T1000 (cell line): Measurements from ENCODE around the gene NRBF2.

Source experiments
- DNase-seq: peaks from one replicate; lab custom pipeline; 2025; ENCODE audit warnings: mixed read lengths; lab: John Stamatoyannopoulos, UW

Gene NRBF2

DNA sequence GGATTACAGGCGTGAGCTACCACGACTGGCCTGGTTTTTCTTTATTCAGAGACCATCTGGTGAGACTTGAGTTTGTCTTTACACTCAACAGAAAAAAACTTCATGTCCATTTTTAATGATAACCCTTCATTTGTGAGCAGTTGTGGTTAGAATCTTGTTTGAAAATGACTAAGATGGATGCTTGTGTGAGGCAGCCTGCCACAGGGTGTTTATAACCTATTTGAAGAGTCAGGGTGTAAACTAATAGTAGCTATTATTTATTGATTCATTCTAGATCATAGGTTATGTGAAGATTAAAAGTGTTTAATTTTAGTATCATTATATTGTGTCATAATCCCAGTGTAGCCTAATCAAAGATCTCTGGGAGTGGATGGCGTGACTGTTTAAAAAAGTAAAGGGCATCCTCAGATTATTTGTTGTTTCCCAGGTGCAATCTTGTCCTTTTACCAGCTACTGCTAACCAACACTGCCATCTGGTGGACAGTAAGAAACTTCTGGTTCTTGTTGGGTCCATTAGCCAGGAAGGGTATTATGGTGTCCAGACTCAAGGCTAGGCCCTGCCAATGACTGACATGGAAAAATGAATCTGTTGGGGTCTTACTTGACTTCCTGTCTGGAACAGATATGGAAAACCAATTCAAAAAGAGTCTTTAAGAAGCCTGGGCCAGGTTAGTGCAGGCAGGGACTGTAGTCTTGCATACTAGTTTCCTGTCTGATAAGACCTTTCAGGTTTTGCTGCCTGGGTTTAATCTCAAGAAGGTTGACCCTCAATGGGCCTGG lies 24.9 kb downstream of the NRBF2 start:
- DNase-seq = peak; percentile 25

DNA sequence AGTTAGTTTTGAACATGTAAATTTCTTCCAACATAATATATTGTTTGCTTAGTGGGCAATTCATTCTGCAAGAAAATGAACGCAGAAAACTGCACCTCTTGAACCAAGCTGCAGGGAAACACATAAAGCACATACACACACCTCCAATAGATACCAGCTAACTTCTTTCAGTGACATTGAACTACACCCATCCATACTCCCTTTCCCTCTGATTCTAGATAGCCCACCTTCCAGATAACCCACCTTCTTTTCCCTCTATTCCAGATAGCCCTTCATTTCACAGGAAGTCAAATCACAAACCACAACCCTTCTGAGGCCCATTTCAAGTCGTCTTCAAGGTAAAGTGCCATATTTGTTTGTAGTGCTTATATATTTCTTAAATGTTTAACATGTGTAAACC lies 28.5 kb downstream of the NRBF2 start:
- DNase-seq = no peak

DNA sequence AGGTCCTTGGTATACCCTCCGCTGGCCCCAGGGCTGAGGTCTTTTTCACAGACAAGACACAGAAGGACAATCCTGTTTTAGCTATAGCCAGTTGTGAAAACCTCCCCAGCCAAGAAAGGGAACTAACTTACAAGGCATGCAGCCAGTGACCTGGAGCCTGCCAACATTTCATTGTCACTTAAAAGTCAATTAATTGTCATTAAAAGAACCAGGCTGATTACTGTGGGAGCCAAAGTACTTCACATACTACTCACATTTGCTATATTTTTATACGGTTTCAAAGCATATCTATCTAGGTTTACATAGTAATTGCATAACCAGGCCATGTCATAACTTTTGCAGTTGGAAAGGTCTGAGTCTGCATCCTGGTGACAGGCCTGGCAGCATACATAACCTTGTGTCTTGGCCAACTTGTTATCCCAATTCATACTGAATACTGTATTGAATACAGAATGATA lies 31.1 kb downstream of the NRBF2 start:
- no peak for DNase-seq

DNA sequence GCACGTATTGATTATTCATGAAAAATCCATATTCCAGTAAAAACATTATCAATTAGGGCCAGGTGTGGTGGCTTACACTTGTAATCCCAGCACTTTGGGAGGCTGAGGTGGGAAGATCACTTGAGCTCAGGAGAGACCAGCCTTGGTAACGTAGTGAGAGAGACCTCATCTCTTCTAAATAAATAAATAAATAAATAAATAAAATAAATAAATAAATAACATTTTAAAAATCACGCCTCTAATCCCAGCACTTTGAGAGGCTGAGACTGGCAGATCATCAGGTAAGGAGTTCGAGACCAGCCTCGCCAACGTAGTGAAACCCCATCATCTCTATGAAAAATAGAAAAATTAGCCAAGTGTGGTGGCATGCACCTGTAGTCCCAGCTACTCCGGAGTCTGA lies 32.1 kb downstream of the NRBF2 start:
- DNase-seq = no peak

DNA sequence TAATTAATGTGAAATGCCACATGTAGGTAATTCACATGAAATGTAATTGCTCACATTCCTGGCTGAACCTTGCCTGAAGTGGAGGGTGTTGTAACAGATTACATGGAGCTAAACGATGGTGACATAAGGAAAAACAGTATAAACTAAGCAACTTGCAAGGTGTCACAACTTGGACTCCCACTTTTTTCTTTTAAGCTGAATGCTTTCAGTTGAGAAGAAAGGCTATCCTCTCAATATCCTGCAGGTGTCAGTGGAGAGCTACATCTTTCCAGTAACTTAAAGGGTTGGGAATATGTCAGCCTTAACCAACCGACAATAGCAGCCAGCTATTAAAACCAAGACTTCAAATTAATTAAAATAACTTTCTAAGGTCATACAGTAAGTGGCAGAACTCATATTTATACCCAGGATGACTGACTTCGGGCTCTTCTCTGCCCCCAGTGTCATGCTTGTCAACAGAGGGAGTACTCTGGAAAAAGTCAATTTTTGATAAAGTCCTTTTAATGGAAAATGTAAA lies 33.7 kb downstream of the NRBF2 start:
- DNase-seq = no peak

DNA sequence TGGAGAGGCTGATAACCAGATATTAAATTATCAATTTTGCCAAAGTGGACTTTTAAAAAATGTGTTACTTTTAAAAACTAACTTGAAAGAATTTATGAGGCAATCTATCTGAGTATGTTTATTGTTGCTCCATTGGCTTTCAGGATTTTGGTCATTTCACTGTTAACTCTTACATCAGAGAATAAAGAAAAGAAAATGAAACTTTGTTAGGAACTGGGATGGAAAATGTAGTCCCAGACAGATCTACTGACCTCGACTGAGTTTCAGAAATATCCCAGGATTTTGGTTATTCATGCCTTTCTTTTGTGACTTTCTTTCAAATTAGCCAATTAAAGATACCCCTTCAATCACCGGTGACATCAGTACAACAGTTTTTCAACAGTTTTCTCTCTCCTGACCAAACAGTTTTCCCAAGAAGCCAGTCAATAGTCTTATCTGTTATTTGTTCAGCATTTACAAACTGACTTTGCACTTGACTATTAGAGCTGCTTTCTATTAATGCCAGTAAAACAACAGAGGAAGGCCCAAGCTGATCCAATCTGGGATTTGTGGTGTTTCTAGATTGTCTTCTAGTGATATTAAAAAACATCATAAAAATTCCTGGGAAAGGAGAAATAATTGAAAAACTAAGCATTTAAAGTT lies 35.8 kb downstream of the NRBF2 start:
- no peak for DNase-seq

DNA sequence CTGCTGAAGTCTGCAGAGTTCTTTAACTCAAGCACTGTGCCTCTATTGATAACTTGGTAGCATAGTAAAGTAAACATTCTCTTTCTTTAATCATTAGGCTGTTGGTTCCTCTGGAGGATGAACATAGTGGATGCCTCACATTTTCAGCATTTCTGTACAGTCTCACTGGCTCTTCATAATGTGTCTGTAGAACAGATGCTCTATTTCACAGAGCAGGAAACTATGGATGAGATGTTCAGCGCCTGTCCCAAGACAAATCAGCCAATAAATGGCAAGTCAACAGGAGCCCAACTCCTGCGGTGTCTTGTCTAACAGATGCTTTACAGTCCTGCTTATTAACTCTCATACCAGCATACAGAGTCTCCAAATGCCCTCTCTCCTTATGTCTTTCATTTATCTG lies 36.5 kb downstream of the NRBF2 start:
- DNase-seq = no peak

DNA sequence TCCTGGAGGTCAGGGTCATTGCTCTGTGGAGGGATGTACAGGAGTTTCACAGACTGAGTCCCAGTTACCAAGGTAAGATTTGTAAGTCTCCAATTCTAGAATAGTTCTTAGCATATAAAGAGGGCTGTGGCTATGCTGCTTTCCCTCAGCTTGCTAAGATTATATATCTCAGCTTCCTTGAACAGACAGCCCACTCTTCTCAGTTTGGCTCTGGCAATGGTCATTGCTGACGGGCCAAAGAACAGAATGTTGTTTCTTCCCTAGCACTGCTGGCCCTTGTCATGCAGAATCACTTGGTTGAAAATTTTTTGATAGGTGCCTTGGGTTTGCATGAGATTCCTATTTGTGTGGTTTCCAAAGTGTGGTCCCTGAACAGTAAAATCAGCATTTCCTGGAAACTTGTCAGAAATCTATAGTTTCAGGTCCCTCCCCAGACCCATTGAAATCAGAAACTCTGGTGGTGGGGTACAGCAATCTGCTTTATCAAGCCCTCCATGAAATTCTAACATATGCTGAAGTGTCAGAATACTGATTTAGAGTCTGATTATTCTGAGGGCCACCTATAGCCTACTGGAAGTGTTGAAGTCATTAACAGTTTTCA lies 38.2 kb downstream of the NRBF2 start:
- DNase-seq = no peak

DNA sequence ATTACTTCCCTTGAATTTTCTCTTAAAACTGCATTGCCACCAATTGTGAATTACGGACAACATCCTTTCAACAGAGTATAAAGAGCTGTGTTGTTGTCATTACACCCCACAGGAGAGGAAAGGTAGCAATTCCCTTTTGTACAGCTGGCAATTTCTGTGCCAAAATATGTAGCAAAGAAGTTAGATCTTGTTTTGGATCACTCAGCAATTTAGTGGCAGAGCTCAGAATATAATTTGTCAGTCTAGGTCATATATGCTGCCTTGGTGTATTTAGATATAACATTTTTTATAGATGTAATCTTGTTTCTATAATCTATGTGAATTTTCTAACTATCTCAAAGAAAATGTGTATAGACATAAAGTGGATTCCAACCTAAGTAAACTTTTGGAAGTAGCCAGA lies 38.8 kb downstream of the NRBF2 start:
- no peak for DNase-seq

DNA sequence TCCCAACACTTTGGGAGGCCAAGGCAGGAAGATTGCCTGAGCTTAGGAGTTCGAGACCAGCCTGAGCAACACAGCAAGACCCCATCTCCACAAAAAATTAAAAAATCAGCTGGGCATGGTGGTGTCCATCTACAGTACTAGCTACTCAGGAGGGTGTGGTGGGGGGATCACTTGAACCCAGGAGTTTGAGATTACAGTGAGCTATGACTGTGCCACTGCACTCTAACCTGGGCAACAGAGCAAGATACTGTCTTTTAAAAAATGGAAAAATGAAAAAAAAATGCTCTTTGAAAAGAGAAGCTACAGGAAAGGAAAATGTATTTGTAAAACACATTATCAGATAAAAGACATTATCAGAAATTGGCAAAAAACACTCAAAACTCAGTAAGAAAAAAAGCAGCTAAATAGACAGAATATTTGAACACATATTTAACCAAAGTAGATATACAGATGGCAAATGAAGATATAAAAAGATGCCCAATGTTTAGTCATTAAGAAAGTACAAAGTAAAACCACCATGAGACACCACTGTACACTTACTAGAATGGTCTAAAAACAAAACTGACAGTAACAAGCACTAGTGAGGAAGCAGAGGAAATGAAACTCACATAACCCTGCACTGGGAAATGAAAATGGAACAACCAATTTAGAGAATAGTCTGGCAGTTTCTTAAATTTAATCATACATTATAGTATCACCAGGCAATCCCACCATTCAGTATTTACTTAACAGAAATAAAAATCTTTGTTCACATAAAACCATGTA lies 40.5 kb downstream of the NRBF2 start:
- no peak for DNase-seq

DNA sequence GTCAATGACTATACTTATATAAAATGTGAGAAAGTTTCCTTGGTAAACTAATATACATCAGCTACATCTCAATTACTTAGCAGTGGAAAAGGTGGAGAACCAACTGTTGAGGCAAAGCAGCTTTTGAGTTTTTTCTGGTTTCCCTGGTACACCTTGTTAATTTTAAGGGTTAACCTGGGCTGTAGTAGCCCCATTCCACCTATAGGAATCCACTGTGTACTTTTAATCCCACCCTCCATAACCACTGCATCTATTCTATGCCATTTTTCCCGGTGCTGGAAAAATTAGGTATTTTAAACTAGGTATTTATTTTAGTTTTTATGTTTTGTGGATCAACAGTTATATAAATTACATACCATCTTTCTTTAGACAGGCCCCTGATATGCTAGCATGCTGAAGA lies 42.4 kb downstream of the NRBF2 start:
- no peak for DNase-seq

DNA sequence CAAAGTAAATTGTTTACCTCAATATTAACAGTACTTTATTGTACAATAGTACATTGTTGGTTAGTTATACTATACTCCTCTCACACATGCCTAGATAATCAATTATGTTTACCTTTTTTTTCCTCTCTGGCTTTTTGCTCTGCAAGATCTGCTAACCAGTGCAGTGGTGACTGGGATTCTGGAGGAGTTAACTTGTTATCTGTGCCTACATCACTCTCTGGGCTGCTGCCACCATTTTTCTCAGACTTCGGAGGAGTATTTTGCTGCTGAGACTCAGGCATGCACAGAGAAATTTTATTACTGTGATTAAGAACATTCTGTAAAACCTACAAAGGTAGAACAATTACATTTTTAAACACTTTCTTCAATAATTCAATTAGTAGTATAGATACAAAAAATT lies 59.7 kb downstream of the NRBF2 start:
- DNase-seq = no peak

DNA sequence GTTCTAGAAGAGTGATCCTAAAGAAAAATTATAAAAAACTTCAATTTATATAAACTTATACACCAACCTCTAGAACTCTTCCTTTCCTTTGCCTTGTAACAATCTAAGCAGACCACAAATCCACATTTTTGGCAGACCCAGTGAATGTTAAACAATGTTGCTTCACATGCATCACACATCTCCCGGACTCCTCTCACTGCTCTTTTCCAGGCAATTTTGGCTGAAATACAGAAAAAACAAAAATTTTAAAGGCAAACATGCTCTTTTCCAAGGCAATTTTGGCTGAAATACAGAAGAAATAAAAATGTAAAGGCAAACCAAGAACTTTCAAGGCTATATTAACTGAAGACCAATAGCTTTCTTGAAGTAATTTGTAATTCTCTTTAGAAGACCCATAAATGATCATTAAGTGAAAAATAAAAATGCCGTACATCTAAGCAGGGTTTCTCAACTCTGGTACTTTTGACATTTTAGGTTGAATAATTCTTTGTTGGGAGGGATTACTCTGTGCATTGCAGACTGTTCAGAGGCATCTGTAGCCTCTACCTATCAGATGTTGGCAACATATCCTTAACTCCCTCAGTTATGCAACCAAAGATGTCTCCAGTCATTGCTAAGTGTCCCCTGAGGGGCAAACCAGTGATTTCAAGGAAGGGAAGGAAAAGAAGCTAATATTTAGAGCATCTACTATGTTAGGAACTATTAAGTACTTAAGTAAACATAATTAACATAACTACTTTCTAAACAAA lies 64.4 kb downstream of the NRBF2 start:
- DNase-seq = no peak

DNA sequence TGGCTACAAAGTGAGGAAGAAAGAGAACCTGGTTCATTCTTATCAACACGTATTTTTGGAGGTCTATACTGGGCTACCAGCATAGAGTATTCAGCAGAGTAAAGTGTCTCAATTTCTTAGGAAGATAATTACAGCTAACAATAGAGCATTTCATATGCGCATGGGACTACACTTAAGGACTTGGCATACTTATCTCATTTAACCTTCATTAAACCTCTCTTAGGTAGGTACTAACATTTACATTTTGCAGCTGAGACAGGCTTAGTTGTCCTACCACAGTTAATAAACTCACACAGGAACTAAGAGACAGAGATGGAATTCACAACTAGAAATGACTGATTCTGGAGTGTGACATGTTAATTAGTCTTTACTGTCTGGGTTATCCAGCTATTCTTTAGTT lies 66.6 kb downstream of the NRBF2 start:
- DNase-seq = no peak

DNA sequence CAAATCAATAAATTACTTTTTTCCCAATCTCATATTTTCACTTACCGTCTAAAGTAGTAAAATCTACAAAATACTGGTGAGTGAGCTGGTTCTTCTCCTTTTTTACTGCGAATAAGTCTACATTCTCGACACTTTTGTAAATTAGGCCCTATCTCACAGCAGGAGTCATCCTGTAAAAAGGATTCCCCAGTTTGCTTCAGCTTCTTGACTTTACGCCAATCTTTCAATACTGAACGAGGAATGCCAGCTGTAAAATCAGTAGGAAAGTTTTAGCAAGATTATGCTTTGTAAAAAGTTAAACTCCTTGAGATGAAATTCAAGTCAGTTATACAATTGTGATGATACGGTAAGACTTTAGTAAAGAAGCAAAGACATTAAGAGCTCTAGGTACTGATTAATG lies 67.3 kb downstream of the NRBF2 start:
- no peak for DNase-seq

DNA sequence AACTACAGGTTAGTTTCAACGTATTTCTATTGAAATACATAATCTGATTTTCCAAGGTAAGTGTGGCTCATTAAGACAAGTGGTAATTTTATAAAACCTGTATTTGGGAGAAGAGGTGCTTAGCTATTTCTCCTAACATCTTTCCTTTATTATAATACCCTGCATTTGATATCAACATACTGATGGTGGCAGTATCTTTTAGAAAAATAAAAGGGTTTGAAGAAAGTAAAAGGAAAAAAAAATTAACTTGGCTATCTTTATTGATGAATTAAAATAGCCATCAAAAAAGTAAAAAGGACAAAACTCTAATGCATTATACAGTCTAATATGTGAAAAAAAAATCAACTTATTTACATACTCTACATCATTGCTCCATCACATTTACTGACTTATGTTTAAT lies 68.0 kb downstream of the NRBF2 start:
- DNase-seq = no peak
